HG03108 (cell line): ENCODE measurements around the gene PDE8A.

Source experiments
- ATAC-seq: cut with Tn5 transposase; IDR thresholded peaks from one replicate; pipeline ENCODE4 v1.9.1; 2021; ENCODE audit warnings: moderate library complexity; ENCODE audit not compliant: unreplicated experiment

Gene PDE8A

DNA sequence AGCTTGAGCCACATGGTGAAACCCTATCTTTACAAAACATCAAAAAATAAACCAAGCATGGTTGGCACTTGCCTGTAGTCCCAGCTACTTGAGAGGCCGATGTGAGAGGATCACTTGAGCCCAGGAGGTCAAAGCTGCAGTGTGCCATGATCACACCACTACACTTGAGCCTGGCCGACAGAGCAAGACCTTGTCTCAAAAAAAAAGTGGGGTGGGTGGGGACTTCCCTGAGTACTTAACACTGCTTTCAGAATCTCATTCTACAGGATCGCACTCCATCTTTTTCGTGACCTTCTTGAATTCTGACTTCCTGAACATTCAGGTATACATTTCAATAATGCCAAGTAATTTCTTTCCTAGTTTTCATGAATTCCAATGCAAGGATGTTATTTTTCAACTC lies 91.3 kb downstream of the PDE8A start:
- ATAC-seq, result no peak

DNA sequence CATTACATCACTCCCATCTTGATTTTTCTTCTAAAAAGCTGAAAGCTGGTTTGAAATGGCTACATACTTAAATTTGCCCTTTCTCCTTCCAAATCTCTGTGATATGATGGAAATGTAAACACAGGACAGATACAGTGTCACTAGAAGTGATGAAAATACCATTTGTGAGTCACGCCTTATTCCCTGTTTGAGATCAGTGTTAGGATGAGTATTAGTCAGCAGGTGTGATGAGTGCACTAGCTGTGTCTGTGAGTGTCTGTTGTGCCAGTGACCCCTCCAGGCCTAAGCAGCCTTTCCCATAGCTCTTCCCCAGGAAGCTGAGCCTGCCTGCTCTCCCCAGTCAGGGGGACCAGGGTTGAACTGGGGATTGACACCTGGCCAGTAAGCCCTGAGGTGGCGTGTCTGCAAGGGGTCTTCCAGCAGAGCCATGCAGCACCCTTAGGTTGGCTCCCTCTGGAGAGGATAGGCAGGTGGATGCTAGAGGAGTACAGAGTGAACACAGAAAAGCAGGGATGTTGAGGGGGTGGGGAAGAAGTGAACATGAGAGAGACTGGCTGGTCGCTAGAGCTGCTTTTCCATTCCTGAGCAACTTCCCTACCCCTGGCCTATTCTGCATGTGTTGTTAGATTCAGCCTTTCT lies 92.0 kb downstream of the PDE8A start:
- ATAC-seq, result no peak

DNA sequence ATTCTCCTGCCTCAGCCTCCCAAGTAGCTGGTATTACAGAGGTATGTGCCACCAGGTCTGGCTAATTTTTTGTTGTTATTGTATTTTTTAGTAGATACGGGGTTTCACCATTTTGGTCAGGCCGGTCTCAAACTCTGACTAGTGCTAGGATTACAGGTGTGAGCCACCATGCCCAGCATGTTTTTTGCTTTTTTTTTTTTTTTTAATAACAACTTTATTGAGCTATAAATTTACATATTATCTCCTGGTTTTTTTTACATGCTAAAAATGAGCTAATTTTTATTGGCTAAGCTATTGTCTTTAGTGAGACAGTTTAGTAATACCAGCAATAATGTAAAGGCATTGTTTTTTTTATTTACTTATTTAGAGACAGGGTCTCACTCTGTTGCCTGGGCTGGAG lies 105.2 kb downstream of the PDE8A start:
- no peak for ATAC-seq

DNA sequence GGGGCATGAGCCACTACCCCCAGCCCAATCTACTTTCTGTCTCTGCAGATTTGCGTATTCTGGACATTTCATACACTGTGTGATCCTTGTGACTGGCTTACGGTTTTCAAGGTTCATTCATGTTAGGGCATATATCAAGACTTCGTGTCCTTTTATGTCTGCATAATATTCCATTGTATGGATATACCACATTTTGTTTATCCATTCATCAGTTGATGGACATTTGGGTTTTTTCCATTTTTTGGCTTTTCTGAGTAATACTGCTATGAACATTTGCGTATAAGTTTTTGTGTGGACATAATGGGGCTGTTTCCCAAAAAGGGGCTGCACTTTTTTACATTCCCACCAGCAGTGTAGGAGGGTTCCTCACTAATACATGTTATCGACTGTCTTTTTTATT lies 106.6 kb downstream of the PDE8A start:
- ATAC-seq, result no peak

DNA sequence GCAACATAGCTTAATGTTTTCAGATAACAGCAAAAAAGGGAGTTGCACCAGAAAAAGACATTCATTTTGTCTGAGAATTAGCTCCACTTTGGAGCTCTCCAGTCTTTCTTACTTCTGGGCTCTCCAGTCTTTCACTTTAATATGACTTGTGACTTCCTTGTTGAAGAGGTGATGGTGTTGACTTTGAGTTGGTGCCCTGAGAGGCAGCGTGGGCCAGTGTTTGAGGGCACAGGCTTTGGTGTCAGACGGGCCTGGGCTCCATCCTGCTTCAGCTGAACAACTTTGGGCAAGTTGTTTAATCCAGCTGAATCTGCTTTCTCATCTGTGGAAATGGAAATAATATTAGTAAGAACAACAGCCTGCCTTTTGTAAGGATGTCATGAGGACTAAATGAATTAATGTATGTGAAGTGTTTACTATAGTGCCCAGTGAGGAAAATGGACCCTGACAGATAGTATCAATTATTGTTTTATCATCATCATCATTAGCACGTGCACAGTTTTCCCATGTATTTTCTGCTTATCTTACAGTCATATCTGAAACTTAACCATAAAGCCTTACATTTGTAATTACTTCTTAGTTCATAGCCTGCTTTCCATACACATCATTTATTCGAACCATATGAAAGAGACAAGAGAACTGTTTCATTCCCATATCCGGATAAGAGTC lies 108.4 kb downstream of the PDE8A start:
- no peak for ATAC-seq

DNA sequence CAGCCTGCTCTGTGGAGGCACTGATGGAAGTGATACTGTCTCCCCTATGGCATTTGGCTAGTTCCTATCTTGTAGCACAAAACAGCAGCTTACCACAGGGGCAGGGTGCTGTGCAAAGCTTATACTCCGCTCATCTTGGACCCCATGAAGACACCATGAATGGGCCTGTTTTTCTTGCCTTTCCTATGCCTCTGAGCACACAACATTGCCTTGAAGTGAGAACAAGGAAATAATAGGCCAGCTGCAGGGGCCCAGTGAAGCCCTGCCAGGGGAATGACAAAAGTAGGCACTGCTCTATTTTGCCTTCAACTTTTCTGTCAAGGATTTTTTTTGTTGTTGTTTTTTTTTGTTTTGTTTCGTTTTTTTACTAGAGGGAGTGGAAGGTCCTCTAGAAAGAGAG lies 110.3 kb downstream of the PDE8A start:
- no peak for ATAC-seq

DNA sequence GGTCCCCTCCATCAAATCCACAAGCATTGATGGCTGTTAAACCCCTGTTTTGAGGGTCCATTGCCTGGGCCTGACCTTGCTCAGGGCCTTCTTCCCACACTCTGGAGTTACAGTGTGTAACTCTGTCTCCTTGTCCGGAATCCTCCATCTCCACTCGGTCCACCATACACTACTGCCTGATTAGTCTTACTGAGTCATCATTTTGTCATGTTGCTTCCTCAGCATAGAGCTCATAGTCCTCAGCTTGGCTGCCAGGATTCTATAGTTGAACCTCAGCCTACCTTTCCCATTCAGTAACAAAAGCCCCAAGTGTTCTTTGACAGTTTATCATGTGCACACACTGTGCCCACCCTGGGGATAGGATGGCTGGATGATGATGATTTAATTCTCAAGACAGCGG lies 113.0 kb downstream of the PDE8A start:
- ATAC-seq, result no peak

DNA sequence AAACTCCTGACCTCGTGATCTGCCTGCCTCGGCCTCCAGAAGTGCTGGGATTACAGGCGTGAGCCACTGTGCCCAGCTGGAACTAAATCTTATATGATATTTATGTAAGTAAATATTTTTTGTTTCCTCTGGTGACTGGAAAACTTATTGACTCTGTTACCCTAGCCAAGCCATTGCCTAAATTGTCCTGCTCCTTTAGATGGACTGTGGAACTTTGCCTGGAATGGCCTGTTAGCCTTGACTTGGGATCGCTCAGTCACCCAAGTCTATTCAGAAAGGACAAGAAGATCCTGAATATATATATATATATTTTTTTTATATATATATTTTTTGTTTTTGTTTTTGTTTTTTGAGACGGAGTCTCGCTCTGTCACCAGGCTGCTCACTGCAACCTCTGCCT lies 113.9 kb downstream of the PDE8A start:
- no peak for ATAC-seq

DNA sequence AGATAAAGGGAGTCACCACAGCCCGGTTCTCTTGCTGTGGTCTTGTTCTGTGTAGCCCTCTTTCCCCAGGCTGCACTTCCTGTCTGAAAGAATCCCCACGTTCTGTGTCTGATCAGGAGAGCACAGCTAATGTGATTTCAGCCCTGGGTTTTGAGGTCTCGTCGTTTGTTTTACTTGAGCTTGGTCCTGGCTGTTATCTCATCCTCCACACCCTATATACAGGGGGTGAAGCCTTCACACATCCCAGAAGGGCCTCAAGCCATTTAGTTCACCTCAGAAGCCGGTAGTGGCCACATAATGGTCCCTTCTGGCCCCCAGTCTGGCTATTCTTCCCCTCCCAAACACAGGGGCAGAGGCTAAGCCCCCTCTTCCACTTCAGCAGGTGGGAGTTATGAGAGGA lies 115.6 kb downstream of the PDE8A start:
- no peak for ATAC-seq

DNA sequence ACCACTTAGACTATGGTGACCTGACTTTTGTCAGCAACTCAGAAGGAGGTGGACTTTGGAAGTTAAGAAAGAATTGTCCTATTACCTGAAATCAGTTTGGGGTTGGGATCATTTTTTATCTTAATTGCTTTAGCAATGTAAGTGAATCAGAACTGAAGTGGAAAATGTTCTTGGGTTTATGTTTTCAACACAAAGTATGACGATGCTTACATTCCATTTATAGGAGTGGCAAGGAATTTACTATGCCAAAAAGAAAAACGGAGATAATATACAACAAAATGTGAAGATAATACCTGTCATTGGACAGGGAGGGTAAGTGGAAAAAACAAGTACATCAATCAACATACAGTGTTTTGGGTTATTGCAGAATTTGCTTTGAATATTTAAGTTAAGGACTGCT lies 116.1 kb downstream of the PDE8A start:
- no peak for ATAC-seq

DNA sequence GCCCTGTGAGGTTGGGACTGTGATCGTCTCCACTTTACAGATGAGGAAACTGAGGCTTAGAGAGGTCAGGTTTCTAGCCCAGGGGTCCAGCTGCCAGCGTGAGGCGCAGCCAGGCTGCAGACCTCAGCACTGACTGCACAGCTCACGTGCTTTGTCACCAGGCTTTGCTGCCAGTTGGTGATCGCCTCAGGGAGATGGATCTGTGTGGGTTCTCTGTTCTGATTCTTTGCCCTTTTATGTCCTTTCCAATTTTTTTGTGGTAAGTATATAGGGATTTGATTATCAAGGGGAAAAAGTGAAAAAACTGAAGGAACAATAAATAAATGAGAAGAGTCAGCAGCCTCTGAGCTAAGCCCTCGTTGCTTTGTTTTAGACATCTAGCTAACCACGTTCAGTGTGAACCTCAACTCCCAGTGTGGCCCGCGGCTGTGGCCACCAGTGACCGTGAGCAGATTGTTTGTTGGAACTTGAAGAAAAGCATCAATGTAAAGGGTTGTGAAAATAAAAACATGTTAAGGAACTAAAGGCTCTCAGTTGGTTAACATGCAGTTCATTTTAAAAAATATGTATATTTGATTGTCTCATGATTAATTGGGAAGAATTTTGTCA lies 117.6 kb downstream of the PDE8A start:
- ATAC-seq, result no peak

DNA sequence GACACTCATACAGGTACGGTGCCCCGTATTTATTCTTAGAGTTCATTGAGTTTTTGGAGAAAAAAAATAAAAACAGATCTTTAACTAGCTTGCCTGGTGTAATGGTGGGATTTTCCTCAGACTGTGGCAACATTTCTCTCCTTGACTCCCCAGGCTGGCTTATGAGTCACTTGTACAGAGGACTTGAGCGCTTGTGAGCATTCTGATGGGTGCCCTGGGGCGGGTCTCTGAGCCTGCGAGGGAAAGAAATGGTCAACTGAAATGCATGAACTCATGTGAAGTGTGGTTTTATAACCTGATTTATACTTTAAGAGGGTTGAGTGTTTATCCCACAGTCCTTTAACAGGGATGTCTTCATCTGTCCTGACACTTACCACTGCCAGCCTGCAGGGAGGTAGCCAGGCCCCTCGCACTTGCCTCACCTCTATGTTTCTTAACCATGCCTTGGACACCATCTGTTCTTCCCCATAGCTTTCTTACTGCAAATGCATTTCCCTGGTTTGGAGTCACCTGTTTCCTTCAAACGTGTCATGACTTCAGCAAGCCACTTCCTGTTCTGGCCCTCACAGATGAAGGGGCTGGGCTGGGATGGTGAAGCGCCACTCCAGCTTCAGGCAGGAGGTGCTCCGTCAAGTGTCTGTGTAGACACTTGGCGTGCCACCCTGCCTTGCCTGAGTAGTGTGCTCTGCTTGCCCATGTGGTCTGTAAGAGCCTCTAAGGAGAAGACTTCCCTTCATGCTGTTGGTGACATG lies 118.7 kb downstream of the PDE8A start:
- ATAC-seq, result no peak

DNA sequence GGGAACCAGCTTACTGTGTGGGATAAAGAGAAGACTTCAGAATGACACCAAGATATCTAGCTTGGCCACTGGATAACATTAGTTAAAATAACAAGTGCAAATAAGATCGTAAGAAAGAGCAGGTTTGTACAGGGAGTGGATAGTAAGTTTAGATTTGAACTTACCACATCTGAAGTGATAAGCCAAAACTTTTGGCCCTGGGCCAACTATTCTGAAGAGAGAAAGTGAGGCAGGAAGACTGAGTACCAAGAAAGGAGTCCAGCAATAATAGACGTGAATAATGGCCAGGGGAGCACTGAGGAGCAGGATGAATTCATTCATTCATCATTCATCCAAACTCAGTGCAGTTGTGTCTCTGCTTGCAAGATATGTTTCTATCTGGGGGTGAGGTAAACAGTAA lies 122.9 kb downstream of the PDE8A start:
- no peak for ATAC-seq

DNA sequence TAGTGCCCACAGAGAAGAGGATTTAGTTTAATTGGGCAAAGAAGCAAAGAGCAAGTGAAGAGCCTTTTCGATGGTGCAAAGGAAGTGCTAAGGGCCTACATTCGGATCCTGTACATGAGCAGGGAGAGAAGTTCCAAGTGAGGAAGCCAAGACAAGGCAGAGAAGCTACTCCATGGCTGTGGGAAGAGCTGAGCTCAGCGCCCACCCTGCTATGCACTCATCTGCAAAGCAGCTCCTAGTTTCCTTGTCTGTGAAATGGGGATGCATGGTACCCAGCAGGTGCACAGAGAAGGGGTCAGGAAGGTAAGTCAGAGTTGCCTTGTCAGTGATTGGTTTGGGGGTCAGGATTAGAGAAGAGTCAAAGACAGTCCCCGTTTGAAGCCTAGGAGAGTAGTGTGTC lies 126.5 kb downstream of the PDE8A start:
- ATAC-seq, result no peak

DNA sequence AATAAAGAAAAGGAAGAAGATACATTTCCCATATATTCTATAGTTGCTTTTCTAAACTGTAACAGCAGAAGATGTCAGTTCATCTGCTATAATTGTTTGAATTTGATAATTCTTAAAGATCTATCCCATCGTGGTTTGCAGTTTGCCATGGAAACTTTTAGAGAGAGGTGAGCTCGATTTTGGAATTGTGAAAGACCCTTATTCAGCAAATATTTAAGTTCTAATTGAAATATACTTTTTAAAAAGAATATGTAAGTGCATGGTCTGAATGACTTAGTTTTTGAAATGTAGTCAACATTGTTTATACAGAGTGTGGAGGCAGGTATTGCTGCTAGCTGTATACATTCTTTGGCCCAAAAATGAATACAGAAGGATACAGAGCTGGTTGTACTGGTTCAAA lies 127.7 kb downstream of the PDE8A start:
- ATAC-seq, result no peak

DNA sequence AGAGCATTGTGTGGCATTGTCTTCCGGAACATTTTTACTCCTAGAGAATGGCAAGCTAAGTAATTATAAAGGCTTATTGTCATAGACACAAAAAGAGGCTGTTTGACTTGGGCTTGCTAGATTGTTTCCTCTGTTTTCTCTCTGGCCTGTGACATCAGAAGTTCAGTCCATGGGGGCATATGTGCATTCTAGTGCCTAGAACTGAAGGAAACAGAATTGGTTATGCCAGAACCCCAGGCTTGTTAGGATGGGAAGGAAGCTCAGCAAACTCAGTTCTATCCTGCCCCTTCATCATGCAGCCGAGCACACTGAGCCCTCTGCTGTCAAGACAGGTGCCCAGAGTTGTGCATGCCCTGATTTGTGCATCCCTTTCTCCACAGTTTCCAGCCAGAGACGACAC lies 131.3 kb downstream of the PDE8A start:
- ATAC-seq, result no peak

DNA sequence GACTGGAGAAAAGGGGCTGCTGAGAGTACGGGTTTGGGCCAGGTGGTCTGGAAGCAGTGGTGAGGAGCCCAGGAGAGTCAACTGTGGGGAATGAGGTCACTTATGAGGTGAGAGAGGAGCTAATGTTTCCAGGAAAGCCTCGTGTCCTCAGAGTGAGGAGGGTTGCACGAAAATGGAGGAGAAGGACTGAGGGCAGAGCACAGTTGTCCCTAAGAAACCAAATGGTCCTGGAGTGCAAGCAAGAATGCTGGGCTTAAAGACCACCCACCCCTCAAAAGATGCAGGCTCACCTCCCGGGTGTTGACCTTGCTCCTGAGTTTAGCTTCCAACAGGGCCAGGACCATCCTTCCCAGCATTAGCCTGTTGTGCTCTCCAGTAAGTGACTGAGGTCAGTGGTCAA lies 133.2 kb downstream of the PDE8A start:
- ATAC-seq, result no peak

DNA sequence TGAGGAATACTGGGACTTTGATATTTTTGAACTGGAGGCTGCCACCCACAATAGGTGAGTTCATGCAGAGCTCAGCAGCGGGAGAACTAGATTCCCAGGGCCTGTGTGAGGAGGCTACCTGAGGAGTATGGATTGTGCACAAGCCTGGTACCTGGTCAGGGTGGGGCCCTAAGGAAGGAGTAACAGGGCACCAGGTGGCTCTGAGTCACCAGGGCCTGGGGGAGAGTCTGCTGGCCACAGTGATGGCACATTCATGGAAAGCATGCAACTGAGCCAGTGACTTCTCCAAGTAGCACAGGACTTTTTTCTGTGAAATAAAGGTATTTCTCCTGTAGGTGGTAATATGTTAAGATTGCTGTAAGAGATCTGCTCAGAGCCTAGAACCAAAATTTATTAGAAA lies 134.4 kb downstream of the PDE8A start:
- ATAC-seq, result no peak

DNA sequence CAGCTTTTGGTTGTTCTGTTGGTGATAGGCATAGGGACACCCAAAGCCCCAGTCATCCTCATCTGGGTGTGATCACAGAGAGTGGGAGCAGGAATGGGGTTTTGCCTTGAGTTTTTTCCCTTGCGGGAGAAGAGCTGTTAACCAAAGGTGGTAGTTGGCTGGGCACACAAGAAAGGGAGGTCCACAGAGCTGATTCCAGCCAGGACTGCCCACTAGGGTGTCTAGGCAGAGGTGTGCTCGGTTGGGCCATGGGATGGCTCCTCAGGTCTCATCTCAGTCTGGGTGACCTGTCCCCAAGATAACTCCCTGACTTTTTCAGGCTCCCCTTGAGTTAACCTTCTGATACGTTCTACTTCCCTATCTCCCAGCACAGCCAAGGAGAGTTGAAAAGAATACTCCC lies 134.8 kb downstream of the PDE8A start:
- no peak for ATAC-seq

DNA sequence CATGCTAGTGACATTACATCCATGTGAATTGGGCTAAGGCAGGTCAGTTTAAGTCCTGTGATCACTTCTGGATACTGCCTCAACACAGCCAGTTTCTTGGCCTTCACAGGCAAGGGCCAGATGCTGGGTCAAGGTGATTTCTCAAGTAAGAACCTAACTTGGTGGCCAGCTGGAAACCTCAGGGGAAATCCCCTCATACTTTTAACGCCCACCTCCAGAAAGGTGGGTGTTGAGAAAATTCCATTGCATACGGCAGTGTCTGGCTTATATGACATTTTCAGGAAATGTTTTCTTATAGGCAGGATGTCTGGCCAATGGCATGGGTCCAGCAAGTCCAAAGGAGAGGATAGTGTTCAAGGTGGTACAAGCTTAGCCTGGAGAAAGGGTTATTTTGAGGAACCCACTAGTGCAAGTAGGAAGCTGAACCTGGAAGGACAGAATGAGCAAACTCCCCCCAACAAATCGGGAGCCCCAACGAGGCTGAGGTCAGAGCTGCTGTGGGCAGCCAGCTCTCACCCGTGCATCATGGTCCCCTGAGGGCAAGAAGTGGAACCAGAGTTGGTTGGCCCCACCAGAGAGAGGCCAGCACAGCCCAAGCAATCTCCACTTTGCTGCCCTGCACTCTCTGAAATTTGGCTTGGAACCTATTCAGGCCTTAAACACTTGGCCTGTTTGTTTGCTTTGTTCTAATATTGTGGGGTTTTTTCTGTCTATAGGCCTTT lies 135.4 kb downstream of the PDE8A start:
- no peak for ATAC-seq

DNA sequence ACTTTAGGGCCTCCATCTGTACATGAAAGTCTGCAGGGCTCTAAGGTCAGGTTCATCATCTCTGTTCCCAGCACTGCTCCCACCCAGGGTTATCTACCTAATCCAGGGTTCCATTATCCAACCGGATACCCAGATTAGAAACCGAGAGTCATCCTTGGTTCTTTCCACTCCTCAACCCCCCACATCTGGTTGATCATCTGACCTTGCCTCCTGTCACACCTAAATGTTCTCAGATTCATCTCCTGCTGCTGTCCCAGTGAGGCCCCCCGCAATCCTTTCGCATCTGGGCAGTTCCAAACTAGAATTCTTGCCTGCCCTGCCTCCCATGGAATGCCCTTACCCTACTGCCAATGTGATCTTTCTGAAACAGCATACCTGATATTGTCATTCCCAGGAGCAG lies 136.5 kb downstream of the PDE8A start:
- ATAC-seq, result no peak
